HEK293 (cell line): ENCODE measurements around the gene PRR29.
A peak's percentile ranks its signal among the peaks of the same experiment; 100 is the strongest.

Experiments
- CTCF ChIA-PET: fragments of 350-600 bp; formaldehyde crosslinking; extraction: SDS; loops from one replicate; lab custom pipeline; 2021; ENCODE audit warnings: antibody characterized with exemption; lab: Yijun Ruan, JAX
- POLR2A ChIA-PET: fragments of 300-600 bp; formaldehyde crosslinking; extraction: SDS; loops from one replicate; lab custom pipeline; 2020; ENCODE audit warnings: antibody characterized with exemption, inconsistent platforms; lab: Yijun Ruan, JAX
- H3K27ac ChIP-seq: fragments of 200-500 bp; sonication (Bioruptor generic); 2 replicates; pipeline ENCODE4 v1.5.1; 2014; ENCODE audit warnings: low read depth, low read length, control low read depth, inconsistent platforms; ENCODE audit errors: extremely low read depth
- H3K36me3 ChIP-seq, 2 experiments: fragments of 200-500 bp in 1 of 2; sonication (Bioruptor generic) in 1 of 2; 1 replicate in 1 of 2; 2 replicates in 1 of 2; pipeline ENCODE4 v1.5.1; 2014 to 2017; ENCODE audit warnings: inconsistent platforms in 2 of 2, low read length in 2 of 2; ENCODE audit not compliant: control insufficient read depth in 2 of 2, insufficient read depth in 1 of 2
- H3K4me1 ChIP-seq: fragments of 200-500 bp; sonication (Bioruptor generic); 2 replicates; pipeline ENCODE4 v1.5.1; 2014; ENCODE audit warnings: mild to moderate bottlenecking, low read length, inconsistent platforms; ENCODE audit not compliant: control insufficient read depth, insufficient read depth
- H3K4me3 ChIP-seq: 2 replicates; pipeline ENCODE4 v1.5.1; 2011; ENCODE audit warnings: low read depth, mild to moderate bottlenecking, control low read depth, low read length, moderate library complexity
- H3K9me3 ChIP-seq: fragments of 200-500 bp; sonication (Bioruptor generic); 2 replicates; pipeline ENCODE4 v1.5.1; 2014; ENCODE audit warnings: low read depth, low read length, inconsistent platforms; ENCODE audit not compliant: control insufficient read depth, insufficient read depth
- EGR2 ChIP-seq: fragments of 450-650 bp; formaldehyde crosslinking; IDR thresholded peaks from 2 replicates; pipeline ENCODE4 v1.5.1; 2016; ENCODE audit warnings: low read depth, missing biosample characterization, missing genetic modification characterization
- HIC1 ChIP-seq: fragments of 450-650 bp; formaldehyde crosslinking; IDR thresholded peaks from 2 replicates; pipeline ENCODE4 v1.5.1; 2016; ENCODE audit warnings: missing biosample characterization, missing genetic modification characterization
- KLF8 ChIP-seq: fragments of 450-650 bp; formaldehyde crosslinking; IDR thresholded peaks from 2 replicates; pipeline ENCODE4 v1.5.1; 2016; ENCODE audit warnings: missing biosample characterization, missing genetic modification characterization
- SP3 ChIP-seq: fragments of 450-650 bp; formaldehyde crosslinking; IDR thresholded peaks from 2 replicates; pipeline ENCODE4 v1.5.1; 2016; ENCODE audit warnings: missing biosample characterization, missing genetic modification characterization
- ZBTB44 ChIP-seq: fragments of 450-650 bp; IDR thresholded peaks from 2 replicates; pipeline ENCODE4 v1.5.1; 2018; ENCODE audit warnings: missing biosample characterization, mild to moderate bottlenecking, missing genetic modification characterization
- ZBTB7A ChIP-seq: fragments of 450-650 bp; formaldehyde crosslinking; IDR thresholded peaks from 2 replicates; pipeline ENCODE4 v1.5.1; 2016; ENCODE audit warnings: low read depth, missing biosample characterization, missing genetic modification characterization
- ZNF239 ChIP-seq: fragments of 450-650 bp; formaldehyde crosslinking; IDR thresholded peaks from 2 replicates; pipeline ENCODE4 v1.5.1; 2016; ENCODE audit warnings: missing biosample characterization, missing genetic modification characterization
- ZNF24 ChIP-seq: fragments of 450-650 bp; formaldehyde crosslinking; IDR thresholded peaks from 2 replicates; pipeline ENCODE4 v1.5.1; 2016; ENCODE audit warnings: missing biosample characterization, missing genetic modification characterization
- ZNF354C ChIP-seq: fragments of 450-650 bp; formaldehyde crosslinking; IDR thresholded peaks from 2 replicates; pipeline ENCODE4 v1.5.1; 2016; ENCODE audit warnings: missing biosample characterization, missing genetic modification characterization, low read depth, borderline replicate concordance
- ZNF530 ChIP-seq: fragments of 450-650 bp; formaldehyde crosslinking; IDR thresholded peaks from 2 replicates; pipeline ENCODE4 v1.5.1; 2016; ENCODE audit warnings: low read depth, missing biosample characterization, missing genetic modification characterization
- ZNF561 ChIP-seq: fragments of 450-650 bp; IDR thresholded peaks from 2 replicates; pipeline ENCODE4 v1.5.1; 2018; ENCODE audit warnings: missing biosample characterization, missing genetic modification characterization, borderline replicate concordance
- ZNF664 ChIP-seq: fragments of 450-650 bp; formaldehyde crosslinking; IDR thresholded peaks from 2 replicates; pipeline ENCODE4 v1.5.1; 2016; ENCODE audit warnings: missing biosample characterization, missing genetic modification characterization
- TF ChIP-seq, protein P1 (sequence below): fragments of 450-650 bp; formaldehyde crosslinking; IDR thresholded peaks from 2 replicates; pipeline ENCODE4 v1.5.1; 2016; ENCODE audit warnings: missing biosample characterization, missing genetic modification characterization
- TF ChIP-seq, protein P2 (sequence below): fragments of 450-650 bp; formaldehyde crosslinking; IDR thresholded peaks from 2 replicates; pipeline ENCODE4 v1.5.1; 2017; ENCODE audit warnings: missing biosample characterization, missing genetic modification characterization
- TF ChIP-seq, protein P3 (sequence below): fragments of 450-650 bp; formaldehyde crosslinking; IDR thresholded peaks from 2 replicates; pipeline ENCODE4; 2016; ENCODE audit warnings: missing biosample characterization, missing genetic modification characterization

Gene PRR29

GRCh38 chr17:63998721-63999679, 849 bp downstream of the PRR29 start:
- Histone ChIP-seq H3K36me3 (no peaks in the 10 kb centered on the region), H3K4me3 (peak overlapping the region; percentile 70), H3K27ac (no peak overlapping the region; the same call in 1 of the 2 replicates), H3K4me1 (no peaks in the 10 kb centered on the region), H3K9me3 (no peaks in the 10 kb centered on the region)
- TF ChIP-seq ZNF664 (tag by site-specific recombination) (no peak), EGR2 (tag by site-specific recombination) (peak; percentile 7; the same call in 1 of the 2 replicates), ZNF530 (tag by site-specific recombination) (no peak), HIC1 (no peak), ZNF354C (tag by site-specific recombination) (no peak), SP3 (tag by site-specific recombination) (no peak), KLF8 (no peak), ZNF239 (tag by site-specific recombination) (no peak), ZBTB7A (tag by site-specific recombination) (no peak), ZNF24 (tag by site-specific recombination) (0 out of 2 replicates have a peak, but pooled peaks have one; percentile 32), ZBTB44 (tag by site-specific recombination) (no peak), ZNF561 (no peak)
- TF ChIP-seq, protein P1, sequence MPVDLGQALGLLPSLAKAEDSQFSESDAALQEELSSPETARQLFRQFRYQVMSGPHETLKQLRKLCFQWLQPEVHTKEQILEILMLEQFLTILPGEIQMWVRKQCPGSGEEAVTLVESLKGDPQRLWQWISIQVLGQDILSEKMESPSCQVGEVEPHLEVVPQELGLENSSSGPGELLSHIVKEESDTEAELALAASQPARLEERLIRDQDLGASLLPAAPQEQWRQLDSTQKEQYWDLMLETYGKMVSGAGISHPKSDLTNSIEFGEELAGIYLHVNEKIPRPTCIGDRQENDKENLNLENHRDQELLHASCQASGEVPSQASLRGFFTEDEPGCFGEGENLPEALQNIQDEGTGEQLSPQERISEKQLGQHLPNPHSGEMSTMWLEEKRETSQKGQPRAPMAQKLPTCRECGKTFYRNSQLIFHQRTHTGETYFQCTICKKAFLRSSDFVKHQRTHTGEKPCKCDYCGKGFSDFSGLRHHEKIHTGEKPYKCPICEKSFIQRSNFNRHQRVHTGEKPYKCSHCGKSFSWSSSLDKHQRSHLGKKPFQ: no peak
- CTCF ChIA-PET: interaction anchor here (1.0 kb wide), 1 partner anchor 27 kb away, joined by 3 read pairs; no protein-coding TSS in a partner anchor
- POLR2A ChIA-PET: no interaction called here

DNA sequence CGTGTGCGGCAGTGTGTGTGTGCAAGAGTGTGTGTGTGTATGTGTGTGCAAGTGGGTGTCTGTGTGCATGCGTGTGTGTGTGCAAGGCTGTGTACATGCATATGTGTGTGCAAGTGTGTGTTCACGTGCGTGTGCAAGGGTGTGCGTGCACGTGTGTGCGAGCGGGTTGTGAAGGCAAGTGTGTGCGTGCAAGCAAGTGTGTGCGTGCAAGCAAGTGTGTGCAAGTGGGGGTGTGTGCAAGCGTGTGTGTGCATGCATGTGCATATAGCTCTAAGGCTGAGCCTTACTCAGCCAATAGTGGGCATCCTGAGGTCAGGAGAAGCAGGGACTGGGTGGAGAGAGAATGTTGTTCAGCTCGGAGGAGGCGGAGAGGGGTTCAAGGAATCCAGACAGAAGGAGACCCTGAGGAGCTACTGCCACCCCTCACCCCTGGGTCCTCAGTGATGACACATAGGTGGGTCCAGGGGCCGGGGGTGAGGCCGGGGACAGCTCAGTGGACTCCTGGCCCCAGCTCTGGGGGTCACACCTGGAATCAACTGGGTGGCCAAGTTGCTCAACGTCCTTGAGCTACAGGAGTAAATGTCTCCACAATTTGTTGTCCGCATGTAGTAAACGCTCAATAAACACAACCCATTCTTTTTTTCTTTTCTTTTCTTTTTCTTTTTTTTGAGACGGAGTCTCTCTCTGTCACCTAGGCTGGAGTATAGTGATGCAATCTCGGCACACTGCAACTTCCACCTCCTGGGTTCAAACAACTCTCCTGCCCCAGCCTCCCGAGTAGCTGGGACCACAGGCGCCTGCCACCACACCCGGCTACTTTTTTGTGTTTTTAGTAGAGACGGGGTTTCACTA, 1.8 kb downstream of the PRR29 start:
- no peak overlapping the region for H3K4me3 ChIP-seq
- ChIA-PET CTCF (no interaction called here), POLR2A (no interaction called here)
- H3K36me3 ChIP-seq: no peaks in the 10 kb centered on the region
- no peak overlapping the region for H3K27ac ChIP-seq
- H3K4me1 ChIP-seq: no peaks in the 10 kb centered on the region
- no peaks in the 10 kb centered on the region for H3K9me3 ChIP-seq
- TF ChIP-seq ZNF664 (tag by site-specific recombination): peak; percentile 50; the same call in 1 of the 2 replicates
- TF ChIP-seq, protein P2, sequence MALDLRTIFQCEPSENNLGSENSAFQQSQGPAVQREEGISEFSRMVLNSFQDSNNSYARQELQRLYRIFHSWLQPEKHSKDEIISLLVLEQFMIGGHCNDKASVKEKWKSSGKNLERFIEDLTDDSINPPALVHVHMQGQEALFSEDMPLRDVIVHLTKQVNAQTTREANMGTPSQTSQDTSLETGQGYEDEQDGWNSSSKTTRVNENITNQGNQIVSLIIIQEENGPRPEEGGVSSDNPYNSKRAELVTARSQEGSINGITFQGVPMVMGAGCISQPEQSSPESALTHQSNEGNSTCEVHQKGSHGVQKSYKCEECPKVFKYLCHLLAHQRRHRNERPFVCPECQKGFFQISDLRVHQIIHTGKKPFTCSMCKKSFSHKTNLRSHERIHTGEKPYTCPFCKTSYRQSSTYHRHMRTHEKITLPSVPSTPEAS: peak; percentile 96
- TF ChIP-seq, protein P3, sequence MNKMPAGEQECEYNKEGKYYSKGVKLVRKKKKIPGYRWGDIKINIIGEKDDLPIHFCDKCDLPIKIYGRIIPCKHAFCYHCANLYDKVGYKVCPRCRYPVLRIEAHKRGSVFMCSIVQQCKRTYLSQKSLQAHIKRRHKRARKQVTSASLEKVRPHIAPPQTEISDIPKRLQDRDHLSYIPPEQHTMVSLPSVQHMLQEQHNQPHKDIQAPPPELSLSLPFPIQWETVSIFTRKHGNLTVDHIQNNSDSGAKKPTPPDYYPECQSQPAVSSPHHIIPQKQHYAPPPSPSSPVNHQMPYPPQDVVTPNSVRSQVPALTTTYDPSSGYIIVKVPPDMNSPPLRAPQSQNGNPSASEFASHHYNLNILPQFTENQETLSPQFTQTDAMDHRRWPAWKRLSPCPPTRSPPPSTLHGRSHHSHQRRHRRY (tag by site-specific recombination): no peak
